HL-60 (cell line): ENCODE measurements around the gene SPOP.

ENCODE experiments used
- DNase-seq, 2 experiments: peaks; one replicate each; pipeline ENCODE4 v3.0.0-alpha.2; 2010 to 2020; ENCODE audit warnings: low read depth in 1 of 2, low spot score in 1 of 2
- H3K27ac ChIP-seq: fragments of 250-450 bp; sonication (Bioruptor Pico); replicated peaks from 2 replicates; pipeline ENCODE4 v1.5.1; 2020; ENCODE audit warnings: mild to moderate bottlenecking, moderate library complexity
- H3K27me3 ChIP-seq: fragments of 250-450 bp; sonication (Bioruptor Pico); 2 replicates; pipeline ENCODE4 v1.5.1; 2021; ENCODE audit warnings: mild to moderate bottlenecking, moderate library complexity; ENCODE audit not compliant: insufficient read depth, poor library complexity, severe bottlenecking
- H3K4me3 ChIP-seq: replicated peaks from 2 replicates; pipeline ENCODE4 v1.5.1; 2011; ENCODE audit warnings: mild to moderate bottlenecking, control low read depth, low read length; ENCODE audit not compliant: insufficient read depth
- CTCF ChIP-seq: IDR thresholded peaks from one replicate; pipeline ENCODE4 v1.5.1; 2011; ENCODE audit warnings: low read length, control low read depth, inconsistent platforms; ENCODE audit not compliant: insufficient read depth
- GABPA ChIP-seq: IDR thresholded peaks from 2 replicates; pipeline ENCODE4 v1.6.1; 2012; ENCODE audit warnings: low read depth
- POLR2AphosphoS5 ChIP-seq: IDR thresholded peaks from 2 replicates; pipeline ENCODE4 v1.6.1; 2012; ENCODE audit warnings: low read depth
- REST ChIP-seq: IDR thresholded peaks from 2 replicates; pipeline ENCODE4 v1.6.1; 2012; ENCODE audit warnings: low read depth; ENCODE audit not compliant: insufficient replicate concordance
- SPI1 ChIP-seq: IDR thresholded peaks from 2 replicates; pipeline ENCODE4 v1.6.1; 2012; ENCODE audit warnings: low read depth, mild to moderate bottlenecking, borderline replicate concordance

SPOP gene

GRCh38 chr17:49595980-49596379 is 81.9 kb downstream of the SPOP start:
- TF ChIP-seq REST = no peak
- no peak for TF ChIP-seq GABPA
- TF ChIP-seq POLR2AphosphoS5 = no peak
- TF ChIP-seq SPI1 = no peak
- TF ChIP-seq CTCF = no peak
- DNase-seq = no peak
- Histone ChIP-seq H3K4me3 (no peak overlapping the region), H3K27ac (no peak overlapping the region), H3K27me3 (no peaks in the 10 kb centered on the region)

- Histone ChIP-seq H3K4me3 (no peak overlapping the region), H3K27ac (no peak overlapping the region), H3K27me3 (no peaks in the 10 kb centered on the region)
- no peak for TF ChIP-seq REST
- no peak for TF ChIP-seq CTCF
- no peak for TF ChIP-seq SPI1
- TF ChIP-seq GABPA = no peak
- no peak for TF ChIP-seq POLR2AphosphoS5
- DNase-seq = no peak
Measured at GRCh38 chr17:49595328-49595727, 82.6 kb downstream of the SPOP start.

- no peak for DNase-seq
- Histone ChIP-seq H3K4me3 (no peak overlapping the region), H3K27ac (no peak overlapping the region), H3K27me3 (no peaks in the 10 kb centered on the region)
- TF ChIP-seq REST (no peak), GABPA (no peak), SPI1 (no peak), CTCF (no peak), POLR2AphosphoS5 (no peak)
Measured at GRCh38 chr17:49592263-49592662, 85.6 kb downstream of the SPOP start.
